ENCODE measurements around the gene FUZ.

The FUZ gene

GRCh38 chr19:49763230-49763629 lies 49.9 kb downstream of the FUZ start, which contains the start of gene TSKS:
Gene TSKS (minus strand): TSS chr19:49763306. CDS start chr19:49763247, 59 bp downstream.
- DNase-seq (ENCODE audit: low read depth, low spot score), result no peak
- no peak within 1 kb of the TSS for H3K27ac ChIP-seq

GRCh38 chr19:49761625-49762311 lies 51.3 kb downstream of the FUZ start:
- DNase-seq (ENCODE audit: low read depth, low spot score), result no peak
- H3K27ac ChIP-seq, result no peak overlapping the region

- H3K27ac ChIP-seq, result no peak overlapping the region
- no peak for DNase-seq (ENCODE audit: low read depth, low spot score)
These were observed 51.9 kb downstream of the FUZ start for GRCh38 chr19:49761249-49761624.

GRCh38 chr19:49758292-49758691 lies 54.8 kb downstream of the FUZ start:
- no peak for DNase-seq (ENCODE audit: low read depth, low spot score)
- no peak overlapping the region for H3K27ac ChIP-seq
